Measurements from ENCODE around the gene NAALADL2.

Gene NAALADL2

DNA sequence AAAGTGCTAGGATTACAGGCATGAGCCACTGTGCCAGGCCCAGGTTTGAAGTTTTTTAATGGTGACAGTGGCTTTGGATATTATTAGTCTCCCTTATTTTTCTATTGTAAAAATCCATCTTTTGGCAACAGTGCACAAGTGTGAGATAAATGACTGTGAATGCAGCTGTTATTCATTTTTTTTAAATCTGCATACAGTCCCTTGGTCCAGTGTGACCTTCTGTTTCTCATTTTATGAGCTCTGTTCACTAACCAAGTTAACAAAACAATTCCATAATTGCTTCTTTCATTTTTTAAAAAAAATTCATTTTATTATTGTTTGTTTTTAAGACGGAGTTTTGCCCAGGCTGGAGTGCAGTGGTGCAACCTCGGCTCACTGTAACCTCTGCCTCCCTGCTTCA, 381.8 kb downstream of the NAALADL2 start:
- Histone ChIP-seq H3K9me3 (ENCODE audit: insufficient read depth, low read length) (no peaks in the 10 kb centered on the region), H3K9ac (ENCODE audit: low read length) (no peak overlapping the region), H3K4me1 (ENCODE audit: low read length) (no peaks in the 10 kb centered on the region), H3K4me2 (ENCODE audit: low read length) (no peak overlapping the region), H3K36me3 (replicated peaks; ENCODE audit: low read depth, low read length) (peaks cover 17% of the 10 kb centered on the region), H3K27me3 (ENCODE audit: low read depth, low read length) (no peaks in the 10 kb centered on the region), H3K79me2 (ENCODE audit: low read length) (no peaks in the 10 kb centered on the region), H2AFZ (ENCODE audit: low read depth, low read length) (no peak overlapping the region), H3K27ac (ENCODE audit: low read length) (no peak overlapping the region), H3K4me3 (ENCODE audit: low read length) (no peak overlapping the region), H4K20me1 (ENCODE audit: insufficient read depth, low read length) (0 out of 2 replicates have a peak, but pooled peaks cover 2% of the 10 kb centered on the region)
- TF ChIP-seq CTCF (IDR thresholded peaks at IDR 0.05; ENCODE audit: low read depth, low read length) = no peak
- TF ChIP-seq EZH2phosphoT487 (IDR thresholded peaks at IDR 0.05; ENCODE audit: low read depth) = no peak

GRCh38 chr3:175242243-175242642, 383.1 kb downstream of the NAALADL2 start:
- Histone ChIP-seq H3K4me1 (ENCODE audit: low read length) (no peaks in the 10 kb centered on the region), H3K36me3 (replicated peaks; ENCODE audit: low read depth, low read length) (peaks cover 17% of the 10 kb centered on the region), H4K20me1 (ENCODE audit: insufficient read depth, low read length) (0 out of 2 replicates have a peak, but pooled peaks cover 2% of the 10 kb centered on the region), H3K27ac (ENCODE audit: low read length) (no peak overlapping the region), H3K4me2 (ENCODE audit: low read length) (no peak overlapping the region), H3K9ac (ENCODE audit: low read length) (no peak overlapping the region), H3K4me3 (ENCODE audit: low read length) (no peak overlapping the region), H3K27me3 (ENCODE audit: low read depth, low read length) (no peaks in the 10 kb centered on the region), H3K9me3 (ENCODE audit: insufficient read depth, low read length) (no peaks in the 10 kb centered on the region), H3K79me2 (ENCODE audit: low read length) (no peaks in the 10 kb centered on the region), H2AFZ (ENCODE audit: low read depth, low read length) (no peak overlapping the region)
- TF ChIP-seq CTCF (IDR thresholded peaks at IDR 0.05; ENCODE audit: low read depth, low read length) = no peak
- TF ChIP-seq EZH2phosphoT487 (IDR thresholded peaks at IDR 0.05; ENCODE audit: low read depth) = no peak

DNA sequence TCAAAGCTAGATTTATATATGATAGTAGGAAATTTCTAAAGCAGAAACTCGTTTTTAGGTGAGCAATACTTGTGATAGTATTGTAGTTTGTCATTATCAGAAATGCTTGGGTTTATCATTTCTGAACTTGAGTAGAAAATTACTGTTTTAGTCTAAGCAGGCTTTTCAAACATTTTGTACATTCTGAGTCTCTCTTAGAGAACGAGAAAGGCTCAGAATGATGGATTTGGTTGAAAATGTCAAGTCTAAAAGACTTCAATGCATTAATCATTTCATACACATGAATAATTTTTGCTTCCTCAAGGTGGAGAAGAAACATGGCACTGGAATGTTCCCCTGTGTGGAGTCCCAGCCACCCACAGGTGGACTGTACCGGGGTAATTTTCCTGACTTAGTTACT, 387.1 kb downstream of the NAALADL2 start:
- H3K36me3 ChIP-seq (replicated peaks; ENCODE audit: low read depth, low read length) = peaks cover 12% of the 10 kb centered on the region
- H3K4me1 ChIP-seq (ENCODE audit: low read length) = no peaks in the 10 kb centered on the region
- H4K20me1 ChIP-seq (ENCODE audit: insufficient read depth, low read length) = no peaks in the 10 kb centered on the region
- no peak overlapping the region for H3K9ac ChIP-seq (ENCODE audit: low read length)
- H2AFZ ChIP-seq (ENCODE audit: low read depth, low read length) = no peak overlapping the region
- H3K4me2 ChIP-seq (ENCODE audit: low read length) = no peak overlapping the region
- H3K4me3 ChIP-seq (ENCODE audit: low read length) = no peak overlapping the region
- H3K9me3 ChIP-seq (ENCODE audit: insufficient read depth, low read length) = no peaks in the 10 kb centered on the region
- H3K27ac ChIP-seq (ENCODE audit: low read length) = no peak overlapping the region
- TF ChIP-seq EZH2phosphoT487 (IDR thresholded peaks at IDR 0.05; ENCODE audit: low read depth) = no peak
- no peak for TF ChIP-seq CTCF (IDR thresholded peaks at IDR 0.05; ENCODE audit: low read depth, low read length)
- peaks cover under 1% of the 10 kb centered on the region; the same call in 1 of the 2 replicates for H3K79me2 ChIP-seq (ENCODE audit: low read length)
- H3K27me3 ChIP-seq (ENCODE audit: low read depth, low read length) = no peaks in the 10 kb centered on the region

- no peak overlapping the region for H3K27ac ChIP-seq (ENCODE audit: low read length)
Observed at GRCh38 chr3:175246766-175247165, 387.6 kb downstream of the NAALADL2 start.

More at GRCh38 chr3:175246766-175247165, 387.6 kb downstream of the NAALADL2 start:
- H3K9me3 ChIP-seq (ENCODE audit: insufficient read depth, low read length) = no peaks in the 10 kb centered on the region
- H3K79me2 ChIP-seq (ENCODE audit: low read length) = peaks cover 5% of the 10 kb centered on the region; the same call in 1 of the 2 replicates
- H3K4me2 ChIP-seq (ENCODE audit: low read length) = no peak overlapping the region
- no peaks in the 10 kb centered on the region for H4K20me1 ChIP-seq (ENCODE audit: insufficient read depth, low read length)
- TF ChIP-seq EZH2phosphoT487 (IDR thresholded peaks at IDR 0.05; ENCODE audit: low read depth) = no peak
- no peak for TF ChIP-seq CTCF (IDR thresholded peaks at IDR 0.05; ENCODE audit: low read depth, low read length)
- no peak overlapping the region for H2AFZ ChIP-seq (ENCODE audit: low read depth, low read length)
- no peak overlapping the region for H3K4me3 ChIP-seq (ENCODE audit: low read length)
- no peaks in the 10 kb centered on the region for H3K4me1 ChIP-seq (ENCODE audit: low read length)
- no peaks in the 10 kb centered on the region for H3K27me3 ChIP-seq (ENCODE audit: low read depth, low read length)
- no peak overlapping the region for H3K9ac ChIP-seq (ENCODE audit: low read length)
- H3K36me3 ChIP-seq (replicated peaks; ENCODE audit: low read depth, low read length) = peaks cover 16% of the 10 kb centered on the region

Data from OCI-LY3 (cell line).